OCI-LY1 (cell line): ENCODE results near the gene RRM2.

ENCODE experiments used
- H2AFZ ChIP-seq: fragments of 200-600 bp; sonication (generic), shearing (Covaris generic); 2 replicates; pipeline ENCODE4 v1.6.0; 2014; ENCODE audit warnings: antibody characterized with exemption, mild to moderate bottlenecking, low read length
- H3F3A ChIP-seq: fragments of 200-600 bp; sonication (generic), shearing (Covaris generic); 2 replicates; pipeline ENCODE4 v1.6.0; 2014; ENCODE audit warnings: mild to moderate bottlenecking, antibody characterized with exemption, low read length, moderate library complexity; ENCODE audit not compliant: insufficient read depth
- H3K27ac ChIP-seq: fragments of 200-600 bp; sonication (generic); 2 replicates; pipeline ENCODE4 v1.5.1; 2014; ENCODE audit warnings: low read length, mixed run types, mild to moderate bottlenecking, low read depth; ENCODE audit not compliant: poor library complexity, severe bottlenecking
- H3K27me3 ChIP-seq: fragments of 200-600 bp; sonication (generic); 2 replicates; pipeline ENCODE4 v1.6.0; 2014; ENCODE audit warnings: antibody characterized with exemption, mild to moderate bottlenecking, low read length, moderate library complexity; ENCODE audit not compliant: insufficient read depth
- H3K36me3 ChIP-seq: fragments of 200-600 bp; sonication (generic); 2 replicates; pipeline ENCODE4 v1.6.1; 2014; ENCODE audit warnings: mild to moderate bottlenecking, antibody characterized with exemption, low read length, moderate library complexity, mixed read lengths; ENCODE audit not compliant: insufficient read depth
- H3K4me1 ChIP-seq: fragments of 200-600 bp; sonication (generic); 2 replicates; pipeline ENCODE4 v1.5.1; 2014; ENCODE audit warnings: mild to moderate bottlenecking, low read length, moderate library complexity; ENCODE audit not compliant: insufficient read depth, severe bottlenecking
- H3K4me2 ChIP-seq: fragments of 200-600 bp; sonication (generic), shearing (Covaris generic); 2 replicates; pipeline ENCODE4 v1.6.1; 2014; ENCODE audit warnings: low read length
- H3K4me3 ChIP-seq: fragments of 200-600 bp; sonication (generic); 2 replicates; pipeline ENCODE4 v1.5.1; 2014; ENCODE audit warnings: low read length, low read depth, mild to moderate bottlenecking, mixed read lengths; ENCODE audit not compliant: poor library complexity, severe bottlenecking
- H3K79me2 ChIP-seq: fragments of 200-600 bp; shearing (Covaris generic); 2 replicates; pipeline ENCODE4 v1.6.1; 2016; ENCODE audit warnings: mixed run types, low read length, mixed read lengths; ENCODE audit not compliant: insufficient read depth
- H3K9ac ChIP-seq: fragments of 200-600 bp; sonication (generic), shearing (Covaris generic); 2 replicates; pipeline ENCODE4 v1.6.1; 2014; ENCODE audit warnings: mild to moderate bottlenecking, low read length, mixed read lengths
- H3K9me2 ChIP-seq: fragments of 200-600 bp; sonication (generic), shearing (Covaris generic); 2 replicates; pipeline ENCODE4 v1.6.1; 2014; ENCODE audit warnings: low read depth, mild to moderate bottlenecking, low read length, mixed read lengths
- H3K9me3 ChIP-seq: fragments of 200-600 bp; shearing (Covaris generic); 2 replicates; pipeline ENCODE4 v1.6.1; 2014; ENCODE audit warnings: low read length, mixed read lengths
- H4K20me1 ChIP-seq: fragments of 200-600 bp; sonication (generic), shearing (Covaris generic); 2 replicates; pipeline ENCODE4 v1.6.0; 2016; ENCODE audit warnings: mild to moderate bottlenecking, low read length; ENCODE audit not compliant: insufficient read depth
- EZH2 ChIP-seq: fragments of 200-600 bp; sonication (generic), shearing (Covaris generic); IDR thresholded peaks from 2 replicates; pipeline ENCODE4 v1.8.0; 2017; ENCODE audit warnings: borderline replicate concordance, mixed run types, mild to moderate bottlenecking, antibody characterized with exemption, low read length, moderate library complexity, mixed read lengths
- TF ChIP-seq, protein P1 (sequence below): fragments of 200-600 bp; sonication (generic), shearing (Covaris generic); IDR thresholded peaks from 2 replicates; pipeline ENCODE4 v1.5.1; 2017; ENCODE audit warnings: mild to moderate bottlenecking, antibody characterized with exemption, low read length, moderate library complexity, mixed read lengths

Gene RRM2

DNA sequence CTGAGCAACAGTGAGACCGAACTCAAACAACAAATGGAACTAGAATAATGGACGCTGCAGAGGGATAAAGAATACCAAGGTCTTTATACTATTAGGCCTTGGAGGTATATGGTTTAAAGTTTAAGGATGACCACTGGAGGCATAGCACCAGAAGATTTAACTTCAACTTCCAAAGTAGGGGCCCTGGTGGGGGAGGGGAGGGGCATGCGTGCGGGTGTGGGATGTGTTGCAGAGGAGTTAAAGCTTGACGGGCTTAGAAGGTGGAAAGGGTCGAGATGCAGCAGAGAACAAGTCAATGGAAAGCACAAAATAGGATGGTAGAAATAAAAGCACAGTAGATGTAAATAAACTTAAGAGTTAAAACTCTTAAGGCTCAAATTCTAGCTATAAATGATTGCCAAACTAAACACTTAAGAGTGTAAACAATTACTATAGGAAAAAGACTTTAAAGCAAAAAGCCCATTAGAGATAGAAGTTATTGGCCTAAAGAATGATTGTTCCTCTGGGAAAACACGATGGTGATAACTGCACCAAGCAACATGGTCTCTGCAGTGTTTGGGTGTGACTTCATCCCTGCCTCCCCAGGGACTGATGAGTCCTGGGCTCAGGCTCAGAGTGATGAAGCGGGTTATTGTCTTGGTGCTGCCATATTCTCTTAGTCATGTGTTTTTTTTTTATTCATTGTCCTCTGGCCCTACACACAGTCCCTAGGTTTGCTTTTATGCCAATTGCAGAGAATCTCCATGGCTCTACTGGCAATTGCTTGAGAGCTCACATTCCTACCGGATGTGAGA is 13.0 kb downstream of the RRM2 start:
- no peak overlapping the region for H3K4me2 ChIP-seq
- peaks cover 10% of the 10 kb centered on the region for H3K4me1 ChIP-seq
- TF ChIP-seq EZH2, result no peak
- TF ChIP-seq, protein P1, sequence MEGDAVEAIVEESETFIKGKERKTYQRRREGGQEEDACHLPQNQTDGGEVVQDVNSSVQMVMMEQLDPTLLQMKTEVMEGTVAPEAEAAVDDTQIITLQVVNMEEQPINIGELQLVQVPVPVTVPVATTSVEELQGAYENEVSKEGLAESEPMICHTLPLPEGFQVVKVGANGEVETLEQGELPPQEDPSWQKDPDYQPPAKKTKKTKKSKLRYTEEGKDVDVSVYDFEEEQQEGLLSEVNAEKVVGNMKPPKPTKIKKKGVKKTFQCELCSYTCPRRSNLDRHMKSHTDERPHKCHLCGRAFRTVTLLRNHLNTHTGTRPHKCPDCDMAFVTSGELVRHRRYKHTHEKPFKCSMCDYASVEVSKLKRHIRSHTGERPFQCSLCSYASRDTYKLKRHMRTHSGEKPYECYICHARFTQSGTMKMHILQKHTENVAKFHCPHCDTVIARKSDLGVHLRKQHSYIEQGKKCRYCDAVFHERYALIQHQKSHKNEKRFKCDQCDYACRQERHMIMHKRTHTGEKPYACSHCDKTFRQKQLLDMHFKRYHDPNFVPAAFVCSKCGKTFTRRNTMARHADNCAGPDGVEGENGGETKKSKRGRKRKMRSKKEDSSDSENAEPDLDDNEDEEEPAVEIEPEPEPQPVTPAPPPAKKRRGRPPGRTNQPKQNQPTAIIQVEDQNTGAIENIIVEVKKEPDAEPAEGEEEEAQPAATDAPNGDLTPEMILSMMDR, result no peak
- no peak overlapping the region for H3K27ac ChIP-seq
- H2AFZ ChIP-seq, result no peak overlapping the region
- peaks cover 8% of the 10 kb centered on the region; the same call in 1 of the 2 replicates for H3F3A ChIP-seq
- H3K27me3 ChIP-seq, result no peaks in the 10 kb centered on the region
- H3K9me3 ChIP-seq, result no peaks in the 10 kb centered on the region
- H3K4me3 ChIP-seq, result no peak overlapping the region
- no peaks in the 10 kb centered on the region for H3K9me2 ChIP-seq
- no peak overlapping the region for H3K9ac ChIP-seq
- H3K79me2 ChIP-seq, result no peaks in the 10 kb centered on the region
- H4K20me1 ChIP-seq, result no peaks in the 10 kb centered on the region
- peaks cover 38% of the 10 kb centered on the region for H3K36me3 ChIP-seq

DNA sequence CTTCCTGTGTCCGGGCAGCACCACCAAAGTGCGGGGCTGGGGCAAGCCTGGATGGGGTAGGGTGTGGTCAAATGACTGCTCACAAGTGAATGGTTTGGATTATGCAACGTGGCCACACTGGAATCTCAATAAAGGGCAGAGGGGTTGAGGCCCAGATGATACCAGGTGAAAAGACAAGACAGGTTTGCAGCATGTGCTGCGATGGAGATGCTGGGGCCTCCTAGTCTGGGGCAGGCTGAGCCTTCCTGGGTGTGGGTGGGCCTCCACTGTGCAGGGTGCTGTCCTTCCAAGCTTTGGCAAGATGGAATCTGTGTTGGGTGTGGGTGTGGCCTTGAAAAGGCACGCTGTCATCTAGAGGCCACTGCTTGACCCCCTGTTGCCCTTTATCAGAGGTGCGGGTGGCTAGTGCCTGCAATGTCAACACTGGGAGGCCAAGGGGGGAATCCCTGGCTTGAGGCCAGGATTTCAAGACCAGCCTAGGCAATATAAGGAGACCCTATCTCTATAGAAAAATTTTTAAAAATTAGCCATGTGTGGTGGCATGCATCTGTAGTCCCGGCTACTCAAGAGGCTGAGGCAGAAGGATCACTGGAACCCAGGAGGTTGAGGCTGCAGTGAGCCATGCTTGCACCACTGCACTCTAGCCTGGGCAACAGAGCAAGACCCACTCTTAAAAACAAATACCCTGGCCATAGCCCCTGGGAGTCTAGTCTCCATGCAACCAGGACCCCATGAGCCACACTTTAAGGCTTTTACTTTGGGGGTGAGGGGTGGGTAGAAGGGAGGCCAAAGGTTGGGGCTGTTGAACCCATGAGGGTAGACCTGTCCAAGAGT is 13.8 kb downstream of the RRM2 start:
- Histone ChIP-seq H3K4me3 (no peak overlapping the region), H3F3A (peaks cover 8% of the 10 kb centered on the region; the same call in 1 of the 2 replicates), H3K9me3 (no peaks in the 10 kb centered on the region), H3K4me1 (peaks cover 6% of the 10 kb centered on the region), H3K27ac (no peak overlapping the region), H3K4me2 (no peak overlapping the region), H3K9ac (no peak overlapping the region), H2AFZ (no peak overlapping the region), H3K9me2 (no peaks in the 10 kb centered on the region), H3K79me2 (no peaks in the 10 kb centered on the region), H4K20me1 (no peaks in the 10 kb centered on the region), H3K27me3 (no peaks in the 10 kb centered on the region), H3K36me3 (peaks cover 29% of the 10 kb centered on the region)
- TF ChIP-seq EZH2, result no peak
- TF ChIP-seq, protein P1, result no peak

DNA sequence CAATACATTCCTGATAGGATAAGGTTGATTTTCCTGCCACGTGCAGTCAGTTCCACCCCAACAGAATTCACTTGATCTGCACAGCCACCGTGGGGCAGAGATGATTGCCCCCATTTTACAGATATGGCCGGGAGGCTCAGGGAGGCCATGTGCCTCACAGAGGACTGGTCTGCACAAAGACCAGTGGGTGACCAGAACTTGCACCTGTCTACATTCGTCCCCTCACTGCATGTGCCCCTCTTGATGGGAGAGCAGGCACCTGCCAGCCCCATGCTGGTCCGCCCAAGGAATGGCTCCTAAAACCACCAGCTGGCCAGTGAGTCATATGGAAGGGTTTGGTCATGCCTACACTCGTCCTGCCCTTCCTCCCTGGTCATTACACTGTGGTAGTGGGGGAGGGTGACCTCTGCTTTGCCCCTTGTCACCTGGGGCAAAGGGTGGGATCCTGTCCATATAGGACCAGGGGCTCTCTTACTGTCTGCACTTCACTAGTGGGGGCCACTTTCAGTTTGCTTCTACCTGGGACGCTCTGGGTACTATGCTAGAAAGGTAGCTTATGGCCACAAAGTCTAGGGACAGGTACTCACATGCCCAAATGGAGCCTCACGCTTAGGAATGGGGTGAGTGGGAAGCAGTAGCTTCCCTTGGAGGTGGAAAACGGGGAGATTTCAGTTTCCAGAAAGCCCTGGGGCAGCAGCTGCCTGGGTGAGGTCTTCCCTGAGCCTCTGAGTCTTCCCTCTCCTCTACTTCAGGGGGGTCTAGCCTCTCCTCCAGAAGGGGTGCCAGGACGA is 14.7 kb downstream of the RRM2 start:
- peaks cover 1% of the 10 kb centered on the region for H3K4me1 ChIP-seq
- H3K4me3 ChIP-seq, result no peak overlapping the region
- no peaks in the 10 kb centered on the region for H3K79me2 ChIP-seq
- H3F3A ChIP-seq, result peaks cover 8% of the 10 kb centered on the region; the same call in 1 of the 2 replicates
- peaks cover 24% of the 10 kb centered on the region for H3K36me3 ChIP-seq
- no peaks in the 10 kb centered on the region for H3K9me3 ChIP-seq
- H3K27me3 ChIP-seq, result no peaks in the 10 kb centered on the region
- TF ChIP-seq, protein P1, result no peak
- no peak for TF ChIP-seq EZH2
- H2AFZ ChIP-seq, result no peak overlapping the region
- no peak overlapping the region for H3K9ac ChIP-seq
- no peak overlapping the region for H3K27ac ChIP-seq
- H4K20me1 ChIP-seq, result no peaks in the 10 kb centered on the region
- H3K4me2 ChIP-seq, result no peak overlapping the region
- H3K9me2 ChIP-seq, result no peaks in the 10 kb centered on the region
